ENCODE results near the gene PGC.

PGC gene

DNA sequence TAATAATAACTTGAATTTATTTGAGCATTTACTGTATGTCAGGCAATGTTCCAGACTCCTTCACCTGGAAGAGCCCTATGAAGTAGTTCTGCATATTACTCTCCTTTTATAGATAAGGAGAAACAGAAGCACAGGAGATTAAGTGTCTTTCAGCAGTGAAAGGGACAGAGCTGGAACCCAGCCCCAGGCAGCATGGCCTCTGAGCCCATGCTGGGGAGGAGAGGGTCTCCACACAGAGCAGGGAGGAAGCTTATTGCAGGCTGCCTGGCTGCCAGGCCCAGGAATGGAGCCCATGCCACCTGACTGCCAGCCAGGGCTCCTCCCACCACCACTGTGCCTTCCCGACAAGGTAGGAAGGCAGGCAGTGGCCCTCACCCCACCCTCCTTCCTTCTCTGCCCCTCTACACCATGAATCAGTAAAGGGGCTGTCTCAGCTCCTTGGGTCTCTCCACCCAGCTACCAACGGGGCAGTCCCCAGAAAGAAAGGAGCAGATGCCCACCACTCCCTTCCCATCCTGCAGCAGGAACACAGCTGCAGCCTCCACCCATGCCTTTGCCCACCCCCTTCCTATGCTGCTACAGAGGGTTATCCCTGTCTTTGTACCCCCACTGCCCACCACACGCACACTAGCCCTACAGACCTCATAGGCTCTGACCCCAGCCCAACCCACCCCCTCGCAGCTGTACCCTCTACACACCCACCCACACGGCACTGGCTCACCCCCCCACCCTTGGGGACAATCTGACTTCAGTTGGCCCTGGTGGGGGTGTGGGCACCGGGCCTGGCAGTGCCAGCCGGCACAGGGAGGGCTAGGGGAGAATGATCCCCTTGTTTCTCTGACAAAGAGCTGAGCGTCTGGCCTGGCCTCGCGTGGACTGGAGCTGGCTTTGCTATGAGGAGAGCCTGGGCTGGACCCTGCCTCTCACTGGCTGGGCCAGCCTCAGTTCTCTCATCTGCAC is 53.6 kb downstream of the PGC start:
- DNase-seq: no peak

DNA sequence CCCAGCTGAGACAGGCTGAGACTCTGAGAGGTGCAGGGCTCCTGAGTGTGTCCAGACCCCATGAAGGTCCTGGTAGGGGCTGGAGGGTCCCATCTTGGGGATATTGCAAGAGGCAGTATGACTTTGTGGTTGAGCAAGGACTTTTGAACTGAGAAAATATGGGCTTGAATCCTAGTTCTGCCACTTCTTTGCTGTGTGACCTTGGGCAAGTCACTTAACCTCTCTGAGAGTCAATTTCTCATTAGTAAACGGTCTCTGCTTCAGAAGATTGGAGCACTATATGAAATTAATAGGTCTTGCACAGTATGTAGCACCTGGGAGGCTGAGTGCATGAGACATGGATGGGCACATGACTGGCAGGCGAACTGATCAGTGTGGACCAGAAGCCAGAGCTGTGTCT is 54.5 kb downstream of the PGC start:
- DNase-seq: no peak

DNA sequence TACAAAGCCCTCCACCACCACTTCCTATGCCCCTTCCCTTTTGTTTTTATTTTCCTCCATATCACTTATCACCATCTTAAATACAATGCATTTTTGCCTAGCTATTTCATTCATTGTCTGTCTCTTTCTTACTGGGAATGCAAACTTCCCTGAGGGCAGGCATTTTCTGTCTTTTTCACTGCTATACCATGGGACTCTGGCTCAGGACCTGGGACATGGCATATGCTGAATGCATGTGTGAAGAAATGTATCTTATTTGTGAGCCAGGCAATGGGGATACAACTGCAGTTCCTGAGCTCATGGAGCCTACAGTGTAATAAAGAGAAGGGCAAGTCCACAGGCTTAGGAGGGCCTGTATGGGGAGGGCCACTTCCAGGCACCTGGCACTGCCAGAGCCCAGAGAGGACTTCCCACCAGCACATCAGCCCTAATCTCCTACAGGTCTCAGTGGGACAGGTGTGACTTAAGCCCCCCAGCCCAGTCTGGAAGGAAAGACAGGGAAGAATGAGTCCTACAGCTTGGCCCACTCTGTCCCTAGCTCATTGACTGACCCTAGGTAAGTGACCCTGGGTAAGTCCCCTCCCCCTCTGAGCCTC is 55.0 kb downstream of the PGC start:
- no peak for DNase-seq

DNA sequence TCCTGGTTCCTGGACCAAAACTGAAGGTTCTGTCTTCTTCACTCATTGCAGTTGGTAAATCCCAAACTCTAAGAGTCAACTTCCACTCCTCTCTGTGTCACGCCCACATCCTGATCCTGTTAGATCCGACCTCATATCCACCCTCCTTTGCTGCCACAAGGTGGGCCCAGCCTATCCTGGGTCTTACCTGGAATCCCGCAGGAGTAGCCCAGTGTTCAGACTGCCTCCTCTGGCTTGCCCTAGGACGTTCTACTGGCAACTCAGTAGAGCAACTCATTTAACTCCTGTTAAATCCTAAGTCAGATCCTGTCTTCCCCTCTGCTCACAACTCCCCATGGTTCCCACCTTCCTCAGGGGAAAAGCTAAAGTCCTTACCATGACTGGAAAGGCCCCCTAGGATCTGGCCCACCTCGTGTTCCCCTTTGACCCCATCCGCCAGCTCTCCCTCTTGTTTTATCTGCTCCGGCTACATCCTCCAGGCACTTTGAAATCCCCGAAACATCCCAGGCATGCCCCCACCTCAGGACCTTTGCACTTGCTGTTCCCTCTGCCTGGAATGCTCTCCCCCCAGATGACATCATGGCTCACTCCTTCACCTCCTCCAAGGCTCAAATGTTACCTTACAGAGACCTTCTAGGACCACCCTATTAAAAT is 55.6 kb downstream of the PGC start:
- no peak for DNase-seq

DNA sequence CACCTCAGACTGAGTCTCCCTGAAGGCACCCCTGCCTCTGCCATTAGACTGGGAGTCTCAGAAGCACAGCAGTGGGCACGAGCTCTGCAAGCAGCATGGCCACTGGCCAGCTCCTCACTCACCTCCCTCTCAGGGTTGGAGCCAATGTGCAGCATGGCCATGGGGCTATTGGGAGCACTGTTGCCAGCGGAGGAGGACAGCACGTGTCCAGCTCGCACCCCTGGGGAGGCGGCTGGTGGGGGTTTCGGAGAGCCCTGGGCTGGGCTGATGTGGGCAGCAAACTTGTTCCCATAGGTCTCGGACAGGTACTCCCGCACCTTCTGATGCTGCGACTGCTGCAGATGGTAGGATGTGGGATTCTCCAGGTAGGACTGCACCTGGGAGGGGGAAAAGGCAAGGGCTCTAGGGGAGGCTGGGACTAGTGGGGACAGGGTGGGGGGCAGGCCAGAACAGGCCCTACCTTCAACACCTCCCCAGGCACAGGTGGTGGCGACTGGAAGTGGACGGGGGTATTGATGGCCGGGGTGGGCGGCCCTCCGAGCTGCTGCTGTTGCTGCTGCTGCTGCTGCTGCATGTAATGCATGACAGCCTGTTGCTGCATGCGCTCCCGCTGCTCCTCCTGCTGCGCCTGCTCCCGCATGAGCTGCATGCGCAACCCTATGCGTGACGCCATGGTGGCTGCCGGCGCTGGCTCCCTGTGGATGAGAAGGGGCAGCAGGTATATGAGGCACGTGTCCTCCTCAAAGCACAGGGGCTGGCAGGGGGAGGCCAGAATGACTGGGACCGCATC is 56.5 kb downstream of the PGC start:
- DNase-seq: no peak

DNA sequence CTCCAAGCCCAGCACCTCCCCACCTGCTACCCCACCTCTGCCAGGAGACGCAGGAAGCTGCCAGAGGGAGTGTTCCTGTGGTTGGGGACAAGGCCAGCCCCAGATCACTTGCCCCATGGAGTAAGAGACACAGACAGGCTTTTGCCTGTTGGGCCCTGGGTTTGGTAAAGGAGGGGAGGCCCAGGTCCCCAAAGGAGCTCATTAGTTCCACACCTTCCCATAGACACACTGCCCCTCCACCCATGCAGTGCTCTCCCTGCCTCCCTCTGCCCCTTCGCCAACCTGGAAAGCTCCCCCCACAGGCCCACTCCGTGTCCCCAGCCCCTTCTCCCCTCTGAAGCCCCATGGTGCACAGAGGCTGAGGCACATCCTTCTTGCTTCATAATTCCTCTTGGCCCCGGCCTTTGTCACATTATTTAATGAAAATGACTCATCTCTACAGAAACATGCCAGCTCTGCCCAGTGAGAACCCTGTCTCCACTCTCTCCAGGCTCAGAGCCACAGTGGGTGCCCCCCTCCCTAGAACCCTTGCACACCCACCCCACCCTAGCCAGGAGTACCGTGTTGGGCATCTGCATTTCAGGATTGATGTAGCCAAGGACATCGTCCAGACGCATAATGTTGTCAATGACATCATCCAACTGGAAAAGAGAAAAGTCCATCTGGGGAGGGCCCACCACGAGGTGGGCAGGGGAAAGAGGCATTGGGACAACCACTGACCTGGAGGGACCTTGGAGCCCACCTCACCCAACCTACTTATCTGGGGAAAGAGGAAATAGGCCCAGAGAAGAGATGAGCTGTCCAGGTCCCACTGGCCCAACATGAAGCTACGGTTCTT is 57.8 kb downstream of the PGC start:
- no peak for DNase-seq

DNA sequence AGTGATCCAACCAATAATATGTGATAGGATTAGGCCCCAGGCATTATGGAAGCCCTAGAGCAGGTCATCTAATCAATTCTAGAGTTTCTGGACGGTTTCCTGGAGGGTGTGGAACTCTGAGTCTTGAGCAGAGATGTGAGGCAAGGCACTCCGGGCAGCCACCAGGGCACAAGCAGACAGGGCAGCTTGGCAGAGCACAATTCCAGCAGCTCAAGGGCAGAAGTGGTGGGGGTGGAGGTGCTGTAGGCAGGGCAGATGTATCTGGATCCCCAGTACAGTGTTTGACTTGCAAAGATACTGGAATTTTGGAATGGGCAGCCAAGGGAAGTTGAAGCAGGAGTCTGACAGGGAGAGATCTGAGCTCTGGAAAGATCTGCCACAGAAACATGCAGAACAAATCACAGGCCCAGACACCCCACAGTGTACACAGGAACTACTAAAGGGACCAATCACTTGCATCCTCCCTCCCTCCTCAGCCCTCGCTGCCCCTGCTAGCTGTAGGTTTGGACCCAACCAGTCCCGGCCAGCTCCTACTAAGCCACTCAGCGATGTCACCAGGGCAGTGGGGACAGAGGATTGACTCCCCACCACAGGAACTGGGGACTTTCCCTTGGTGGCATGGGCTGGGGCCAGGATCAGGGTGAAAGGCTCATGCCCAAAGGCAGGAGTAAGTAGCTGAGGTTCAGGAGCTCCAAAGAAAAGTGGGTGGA is 58.8 kb downstream of the PGC start:
- DNase-seq: no peak

DNA sequence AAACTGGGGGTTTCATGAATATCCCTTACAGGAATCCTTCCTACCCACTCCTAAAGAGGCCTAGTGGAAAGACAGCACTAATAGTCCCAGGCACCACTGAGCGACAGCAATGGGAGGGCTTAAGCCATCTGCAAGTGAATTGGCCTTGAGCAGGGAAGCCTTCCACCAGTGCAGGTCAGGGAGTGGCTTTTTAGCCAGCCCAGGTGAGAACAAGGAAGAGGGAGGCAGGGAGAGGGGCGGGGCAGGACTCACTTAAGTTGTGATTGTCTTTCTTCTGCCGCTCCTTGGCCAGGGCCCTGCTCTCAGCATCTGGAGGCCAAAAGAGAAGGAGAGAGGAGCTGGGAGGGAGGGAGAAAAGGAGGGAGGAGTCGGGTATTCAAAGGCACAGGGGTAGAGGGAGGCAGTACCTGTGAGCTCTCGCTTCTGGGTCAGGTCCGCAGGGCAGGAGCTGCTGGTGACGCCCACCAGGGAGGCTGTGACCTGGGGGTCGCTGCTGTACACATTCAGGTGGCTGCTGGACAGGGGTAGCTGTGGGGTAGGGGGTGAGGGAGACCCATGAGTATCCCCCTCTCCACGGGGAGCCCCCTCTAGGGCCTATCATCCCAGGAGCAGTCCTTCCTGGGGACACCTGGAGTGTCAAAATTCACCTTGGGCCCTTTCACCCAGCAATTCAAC is 59.6 kb downstream of the PGC start:
- DNase-seq: no peak

Measured in CD4-positive, alpha-beta T cell treated with Interleukin-6 for 4 hours (primary cell).